ENCODE data around the gene ITGAV. TPM values are rescaled to one million over a fixed set of nuclear protein-coding genes. Genes with fewer than 3 reads are reported as not detected.
A peak's percentile ranks its signal among the peaks of the same experiment; 100 is the strongest.

Gene ITGAV
- total and polyA plus RNA-seq, 2 donors from 2014 or later = 26.3 to 99.0 TPM

GRCh38 chr2:186695081-186695756 is 105.4 kb downstream of the ITGAV start:
- no peak overlapping the region for H3K9ac ChIP-seq (ENCODE audit: low read length in 3 of 3)
- DNase-seq (peak in 2 of 5 donors; percentile 14 to 24), FAIRE-seq (no peak)
- H3K4me3 ChIP-seq (ENCODE audit: low read length in 3 of 3) = peak overlapping the region; percentile 2 to 48 (median 15)
- TF ChIP-seq CTCF (IDR thresholded peaks at IDR 0.05; ENCODE audit: borderline replicate concordance, extremely low read depth, insufficient read depth) = no peak
- H3K36me3 ChIP-seq (ENCODE audit: control insufficient read depth in 2 of 3, insufficient read depth in 3 of 3, low read length in 3 of 3) = no peaks in the 10 kb centered on the region
- intact Hi-C loops (cut with DNase I) = no loop called here
- no peaks in the 10 kb centered on the region for H3K9me3 ChIP-seq (ENCODE audit: control insufficient read depth in 2 of 3, insufficient read depth in 1 of 3, low read length in 3 of 3)
- no peak overlapping the region for H3K27ac ChIP-seq (ENCODE audit: low read depth in 2 of 2, low read length in 2 of 2)
- no peaks in the 10 kb centered on the region for H3K27me3 ChIP-seq (ENCODE audit: control insufficient read depth, insufficient read depth, low read length)
- H3K4me1 ChIP-seq (ENCODE audit: control insufficient read depth in 2 of 3, insufficient read depth in 2 of 3, low read depth in 1 of 3, low read length in 3 of 3) = no peaks in the 10 kb centered on the region

- TF ChIP-seq CTCF (IDR thresholded peaks at IDR 0.05; ENCODE audit: borderline replicate concordance, extremely low read depth, insufficient read depth) = no peak
- intact Hi-C loops (cut with DNase I) = no loop called here
- Histone ChIP-seq H3K27me3 (ENCODE audit: control insufficient read depth, insufficient read depth, low read length) (no peaks in the 10 kb centered on the region), H3K36me3 (ENCODE audit: control insufficient read depth in 2 of 3, insufficient read depth in 3 of 3, low read length in 3 of 3) (no peaks in the 10 kb centered on the region), H3K4me1 (ENCODE audit: control insufficient read depth in 2 of 3, insufficient read depth in 2 of 3, low read depth in 1 of 3, low read length in 3 of 3) (no peaks in the 10 kb centered on the region), H3K9ac (ENCODE audit: low read length in 3 of 3) (no peak overlapping the region), H3K4me3 (ENCODE audit: low read length in 3 of 3) (no peak overlapping the region), H3K27ac (ENCODE audit: low read depth in 2 of 2, low read length in 2 of 2) (no peak overlapping the region), H3K9me3 (ENCODE audit: control insufficient read depth in 2 of 3, insufficient read depth in 1 of 3, low read length in 3 of 3) (no peaks in the 10 kb centered on the region)
- no peak for FAIRE-seq
- no peak for DNase-seq
Observed at GRCh38 chr2:186696290-186696689, 106.4 kb downstream of the ITGAV start.

- Histone ChIP-seq H3K4me1 (ENCODE audit: control insufficient read depth in 2 of 3, insufficient read depth in 2 of 3, low read depth in 1 of 3, low read length in 3 of 3) (no peaks in the 10 kb centered on the region), H3K27me3 (ENCODE audit: control insufficient read depth, insufficient read depth, low read length) (no peaks in the 10 kb centered on the region), H3K9ac (ENCODE audit: low read length in 3 of 3) (no peak overlapping the region), H3K9me3 (ENCODE audit: control insufficient read depth in 2 of 3, insufficient read depth in 1 of 3, low read length in 3 of 3) (no peaks in the 10 kb centered on the region), H3K27ac (ENCODE audit: low read depth in 2 of 2, low read length in 2 of 2) (no peak overlapping the region), H3K4me3 (ENCODE audit: low read length in 3 of 3) (no peak overlapping the region), H3K36me3 (ENCODE audit: control insufficient read depth in 2 of 3, insufficient read depth in 3 of 3, low read length in 3 of 3) (no peaks in the 10 kb centered on the region)
- no peak for DNase-seq
- intact Hi-C loops (cut with DNase I) = no loop called here
- TF ChIP-seq CTCF (IDR thresholded peaks at IDR 0.05; ENCODE audit: borderline replicate concordance, extremely low read depth, insufficient read depth) = no peak
- no peak for FAIRE-seq
Observed at GRCh38 chr2:186696804-186697203, 106.9 kb downstream of the ITGAV start.

- no peaks in the 10 kb centered on the region for H3K36me3 ChIP-seq (ENCODE audit: control insufficient read depth in 2 of 3, insufficient read depth in 3 of 3, low read length in 3 of 3)
- no peak overlapping the region for H3K27ac ChIP-seq (ENCODE audit: low read depth in 2 of 2, low read length in 2 of 2)
- H3K4me3 ChIP-seq (ENCODE audit: low read length in 3 of 3) = no peak overlapping the region
- no peaks in the 10 kb centered on the region for H3K9me3 ChIP-seq (ENCODE audit: control insufficient read depth in 2 of 3, insufficient read depth in 1 of 3, low read length in 3 of 3)
- no peak for FAIRE-seq
- H3K27me3 ChIP-seq (ENCODE audit: control insufficient read depth, insufficient read depth, low read length) = no peaks in the 10 kb centered on the region
- intact Hi-C loops (cut with DNase I) = no loop called here
- DNase-seq = no peak
- TF ChIP-seq CTCF (IDR thresholded peaks at IDR 0.05; ENCODE audit: borderline replicate concordance, extremely low read depth, insufficient read depth) = no peak
- no peak overlapping the region for H3K9ac ChIP-seq (ENCODE audit: low read length in 3 of 3)
- H3K4me1 ChIP-seq (ENCODE audit: control insufficient read depth in 2 of 3, insufficient read depth in 2 of 3, low read depth in 1 of 3, low read length in 3 of 3) = no peaks in the 10 kb centered on the region
Observed at GRCh38 chr2:186697536-186697935, 107.7 kb downstream of the ITGAV start.

Data from kidney (tissue), 14 donors.